HG03460 (cell line): ENCODE data around the gene BUD13.
A peak's percentile ranks its signal among the peaks of the same experiment; 100 is the strongest.
"Not testable (repeated sequence)": the region's sequence is repeated elsewhere in the genome, so short reads cannot be mapped to it uniquely, and the experiment has no call there.

Experiments used
- ATAC-seq: cut with Tn5 transposase; IDR thresholded peaks from one replicate; pipeline ENCODE4 v1.9.1; 2021; ENCODE audit not compliant: unreplicated experiment

BUD13 gene

GRCh38 chr11:116762132-116762531 is 10.7 kb downstream of the BUD13 start:
- ATAC-seq, result no peak

- not testable (repeated sequence) for ATAC-seq
Measured at GRCh38 chr11:116756044-116756443, 16.7 kb downstream of the BUD13 start.

GRCh38 chr11:116750070-116750718 is 22.6 kb downstream of the BUD13 start:
- no peak for ATAC-seq

GRCh38 chr11:116742104-116742503 is 30.7 kb downstream of the BUD13 start:
- no peak for ATAC-seq

GRCh38 chr11:116740741-116741140 is 32.0 kb downstream of the BUD13 start:
- ATAC-seq, result no peak

GRCh38 chr11:116738975-116739374 is 33.8 kb downstream of the BUD13 start:
- ATAC-seq, result no peak

- ATAC-seq, result no peak
Measured at GRCh38 chr11:116736763-116737162, 36.0 kb downstream of the BUD13 start.

- ATAC-seq, result no peak
Measured at GRCh38 chr11:116733969-116734508, 38.7 kb downstream of the BUD13 start.

GRCh38 chr11:116733043-116733755 is 39.6 kb downstream of the BUD13 start:
- no peak for ATAC-seq

GRCh38 chr11:116732271-116733042 is 40.3 kb downstream of the BUD13 start:
- peak; percentile 75 for ATAC-seq

GRCh38 chr11:116731821-116732220 is 41.0 kb downstream of the BUD13 start:
- ATAC-seq, result no peak

- ATAC-seq, result no peak
Measured at GRCh38 chr11:116731097-116731761, 41.6 kb downstream of the BUD13 start.

- ATAC-seq, result no peak
Measured at GRCh38 chr11:116730601-116731000, 42.2 kb downstream of the BUD13 start.

GRCh38 chr11:116730241-116730561 is 42.6 kb downstream of the BUD13 start:
- ATAC-seq, result no peak

GRCh38 chr11:116729501-116730240 is 43.1 kb downstream of the BUD13 start:
- no peak for ATAC-seq

GRCh38 chr11:116727990-116728389 is 44.8 kb downstream of the BUD13 start:
- no peak for ATAC-seq

GRCh38 chr11:116725434-116726221 is 47.2 kb downstream of the BUD13 start:
- no peak for ATAC-seq

- no peak for ATAC-seq
Measured at GRCh38 chr11:116724813-116725212, 48.0 kb downstream of the BUD13 start.

GRCh38 chr11:116723511-116723910 is 49.3 kb downstream of the BUD13 start:
- no peak for ATAC-seq

GRCh38 chr11:116721988-116722387 is 50.8 kb downstream of the BUD13 start:
- no peak for ATAC-seq
